OCI-LY3 (cell line): ENCODE results near the gene RETREG1.

Experiments
- CTCF ChIP-seq: fragments of 200-600, 300-600 bp; sonication (generic); IDR thresholded peaks from 2 replicates; pipeline ENCODE4 v1.5.1; 2014; ENCODE audit warnings: antibody characterized with exemption, low read length, low read depth
- EZH2phosphoT487 ChIP-seq: fragments of 200-600 bp; shearing (Covaris generic); IDR thresholded peaks from 2 replicates; pipeline ENCODE4 v1.6.1; 2018; ENCODE audit warnings: antibody characterized with exemption, mixed run types, low read depth

- TF ChIP-seq CTCF (no peak), EZH2phosphoT487 (no peak)
Measured at GRCh38 chr5:16596581-16596940, 20.2 kb downstream of the RETREG1 start.
